NCI-H748 (cell line): ENCODE data around the gene SYCP1.
"Not testable (repeated sequence)": the region's sequence is repeated elsewhere in the genome, so short reads cannot be mapped to it uniquely, and the experiment has no call there.

ENCODE experiments used
- DNase-seq: peaks from one replicate; lab custom pipeline; 2025; ENCODE audit not compliant: unreplicated experiment; lab: John Stamatoyannopoulos, UW

SYCP1 gene

DNA sequence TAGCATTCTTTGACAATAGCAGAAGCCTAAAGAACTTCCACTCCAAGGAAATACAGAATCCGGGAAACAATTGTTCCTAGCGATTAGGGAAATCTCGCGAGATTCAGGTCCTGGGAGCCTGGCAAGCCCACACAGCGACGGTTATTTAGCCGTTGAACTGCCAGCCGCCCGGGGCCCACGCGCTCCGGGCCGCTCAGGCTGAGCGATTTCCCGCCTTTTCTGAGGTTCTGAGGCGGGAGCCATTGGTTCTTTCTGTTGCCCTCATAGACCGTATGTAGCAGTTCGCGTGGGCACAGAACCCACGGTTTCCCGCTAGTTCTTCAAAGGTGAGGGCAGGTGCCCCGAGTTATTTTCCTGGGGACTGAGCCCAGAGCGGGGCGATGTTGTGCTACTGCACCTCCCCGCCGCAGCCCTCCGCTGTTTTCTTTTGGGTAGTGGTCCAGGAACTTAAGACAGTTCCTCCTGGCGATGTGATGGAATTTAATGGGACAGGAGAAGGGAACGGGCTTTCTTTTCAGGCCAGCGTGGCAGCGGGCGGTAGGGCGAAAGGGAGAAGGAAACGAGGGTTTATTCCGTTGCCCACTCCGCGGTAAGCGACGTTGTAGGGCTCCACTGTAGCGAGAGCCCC, at the start of gene SYCP1:
Gene SYCP1, plus strand, starts transcription at position 171 of the 628 bp plus-strand sequence. CDS start 602 bp downstream, outside the sequence.
- DNase-seq: no peak

- no peak for DNase-seq
Observed at GRCh38 chr1:114819869-114820268, 34.8 kb upstream of the SYCP1 start.

GRCh38 chr1:114820392-114820791, 34.3 kb upstream of the SYCP1 start:
- DNase-seq: no peak

DNA sequence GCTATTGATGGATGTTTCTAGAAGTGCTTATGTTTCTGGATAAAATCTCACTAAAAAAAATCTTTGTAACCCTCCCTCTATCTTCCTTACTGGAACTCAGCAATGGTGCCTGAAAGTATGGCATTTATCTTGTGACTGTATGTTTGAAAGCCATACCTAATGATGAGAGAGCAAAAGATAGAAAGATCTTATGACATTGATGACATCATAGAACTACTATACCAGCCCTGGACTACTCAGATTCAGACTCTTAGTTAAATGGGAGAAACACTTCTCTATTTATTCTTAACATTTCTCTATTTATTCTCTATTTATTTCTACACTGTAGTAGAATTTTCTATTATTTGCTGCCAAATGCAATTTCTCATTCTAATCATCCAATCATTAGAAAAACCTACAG, 32.7 kb upstream of the SYCP1 start:
- no peak for DNase-seq

DNA sequence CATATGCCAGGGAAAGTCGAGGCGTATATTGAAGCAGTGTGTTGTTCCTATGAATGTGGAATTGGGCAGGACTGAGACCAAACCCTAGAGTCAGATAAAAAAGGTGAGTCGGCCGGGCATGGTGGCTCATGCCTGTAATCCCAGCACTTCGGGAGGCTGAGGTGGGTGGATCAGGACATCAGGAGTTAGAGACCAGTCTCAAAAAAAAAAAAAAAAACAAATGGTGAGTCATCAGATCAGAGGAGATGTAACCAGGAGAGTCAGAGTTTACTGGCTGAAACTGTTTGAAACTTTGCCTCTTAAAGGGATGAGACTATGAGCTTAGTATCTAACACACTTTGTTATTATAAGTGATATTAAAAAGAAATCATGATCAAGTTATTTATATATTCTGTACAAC, 26.4 kb upstream of the SYCP1 start:
- no peak for DNase-seq

GRCh38 chr1:114830075-114830474, 24.6 kb upstream of the SYCP1 start:
- DNase-seq: not testable (repeated sequence)

DNA sequence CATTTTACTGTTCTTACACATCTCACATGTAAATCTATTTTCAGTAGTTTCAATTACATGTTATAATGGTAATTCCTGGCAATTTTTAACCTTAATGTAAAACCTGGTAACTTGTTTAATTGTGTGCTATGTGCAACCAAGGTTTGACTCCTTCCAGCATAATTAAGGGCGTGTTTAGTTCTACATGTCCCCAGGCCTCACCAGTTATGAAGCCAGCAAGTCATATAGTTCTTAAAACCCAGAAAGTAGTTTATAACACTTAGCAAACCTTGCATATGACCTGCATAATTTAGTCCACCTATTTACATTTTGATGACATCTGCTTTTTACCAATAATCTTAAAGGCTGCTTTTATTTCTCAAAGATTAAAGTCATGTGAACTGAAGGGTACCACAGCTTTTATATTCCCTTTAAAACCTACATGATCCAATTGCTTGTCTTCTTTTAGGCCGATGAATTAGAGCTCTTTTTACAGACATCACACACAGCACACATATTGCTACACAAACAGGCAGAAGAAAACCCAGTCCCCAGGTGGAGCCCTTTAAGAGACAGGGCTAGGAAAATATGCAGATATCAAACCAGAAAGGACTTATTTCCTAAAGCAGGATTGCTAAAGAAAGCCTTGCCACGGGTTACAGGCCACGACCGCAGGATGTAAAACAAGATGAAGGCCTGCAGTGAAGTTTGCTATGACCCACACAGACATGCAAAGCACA, 23.2 kb upstream of the SYCP1 start:
- no peak for DNase-seq

DNA sequence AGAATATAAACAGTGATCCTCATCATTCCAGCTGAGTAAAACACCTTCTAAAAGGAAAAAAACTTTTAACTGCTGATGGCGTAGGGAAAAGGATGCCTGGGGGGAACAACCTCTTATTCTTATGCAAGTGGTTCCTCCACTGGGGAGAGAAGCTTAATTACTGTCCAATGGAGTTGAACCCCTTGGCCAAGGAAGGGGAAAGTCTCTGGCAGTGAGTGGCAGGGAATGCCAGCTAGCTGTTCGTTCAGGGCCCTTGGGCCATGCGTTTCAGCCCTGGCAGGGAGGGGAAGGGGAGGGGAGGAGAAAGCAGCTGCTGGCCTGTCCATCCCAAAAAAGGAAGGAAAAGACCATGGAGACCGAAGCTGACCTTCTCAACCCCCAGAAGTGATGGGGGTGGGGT, 22.6 kb upstream of the SYCP1 start:
- DNase-seq: no peak

DNA sequence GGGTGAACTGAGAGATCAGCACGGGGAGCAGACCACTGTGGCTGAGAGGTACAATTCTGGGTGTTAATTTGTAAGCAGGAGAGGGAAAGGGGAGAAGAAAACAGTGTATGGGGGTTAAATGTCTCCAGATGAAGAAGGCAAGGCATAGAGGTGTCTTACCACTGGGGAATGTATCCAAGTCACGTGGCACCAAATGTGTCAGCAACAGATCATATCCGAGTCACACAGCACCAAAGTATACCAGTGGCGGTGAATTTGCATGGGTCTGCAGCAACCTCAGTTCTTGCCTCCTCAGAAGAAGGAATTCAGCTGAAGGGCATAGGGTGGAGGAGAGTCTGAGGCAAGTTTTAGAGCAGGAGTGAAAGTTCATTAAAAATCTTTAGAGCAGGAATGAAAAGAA, 21.2 kb upstream of the SYCP1 start:
- no peak for DNase-seq

GRCh38 chr1:114844270-114844669, 10.4 kb upstream of the SYCP1 start:
- no peak for DNase-seq

GRCh38 chr1:114853584-114853983, 1.1 kb upstream of the SYCP1 start:
- DNase-seq: no peak

- no peak for DNase-seq
Observed at GRCh38 chr1:114861384-114861783, 6.7 kb downstream of the SYCP1 start.

DNA sequence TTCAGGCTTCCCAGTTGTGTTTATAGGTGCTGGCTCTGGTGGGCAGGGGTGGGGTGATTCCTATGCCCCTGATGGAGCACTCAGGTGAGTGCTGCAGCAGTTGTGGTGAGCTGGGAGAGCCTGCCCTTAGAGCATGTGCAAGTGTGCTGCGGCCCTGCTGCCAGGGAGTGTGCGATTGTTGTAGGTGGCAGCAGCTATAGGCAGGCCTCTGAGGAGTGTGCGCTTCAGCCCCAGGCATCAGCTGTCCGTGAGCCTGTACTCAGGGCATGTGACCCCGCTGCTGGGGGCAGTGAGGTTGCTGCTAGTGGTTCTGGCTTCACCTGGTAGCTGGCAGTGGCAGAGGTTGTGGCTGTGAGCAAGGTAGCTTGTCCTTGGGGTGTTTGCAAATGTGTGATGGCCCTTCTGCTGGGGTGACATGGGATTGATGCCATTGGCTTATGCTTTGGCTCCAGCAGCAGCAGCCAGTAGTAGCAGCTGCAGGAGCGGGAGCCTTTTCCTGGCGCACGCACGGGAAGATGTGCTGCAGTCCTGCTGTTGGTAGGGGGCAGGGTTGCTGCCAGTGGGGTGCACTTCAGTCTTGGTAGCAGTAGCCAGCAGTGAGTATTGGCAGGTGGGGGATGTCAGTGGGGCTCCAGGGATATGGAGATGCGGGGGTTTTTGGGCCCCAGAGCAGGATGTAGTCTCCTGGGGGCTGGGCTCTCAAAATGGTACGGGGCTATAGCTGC, 37.7 kb downstream of the SYCP1 start:
- no peak for DNase-seq

GRCh38 chr1:114896795-114897194, 42.1 kb downstream of the SYCP1 start:
- no peak for DNase-seq

DNA sequence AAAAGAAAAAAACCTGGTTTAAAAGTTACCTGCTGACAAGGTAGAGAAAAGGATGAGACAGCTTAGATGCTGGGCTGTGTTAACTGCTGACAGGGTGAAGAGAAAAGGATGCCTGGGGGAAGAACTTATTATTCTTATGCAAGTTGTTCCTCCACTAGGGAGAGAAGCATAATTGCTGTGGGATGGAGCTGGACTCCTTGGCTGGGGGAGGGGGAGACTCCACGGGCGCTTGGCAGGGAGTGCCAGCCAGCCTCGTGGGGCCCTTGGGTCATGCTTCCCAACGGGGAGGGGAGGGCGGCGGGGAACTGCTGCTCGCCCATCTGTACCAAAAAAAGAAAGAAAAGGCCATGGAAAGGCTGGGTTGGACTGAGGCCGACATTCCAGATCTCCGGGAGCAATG, 47.2 kb downstream of the SYCP1 start:
- no peak for DNase-seq

DNA sequence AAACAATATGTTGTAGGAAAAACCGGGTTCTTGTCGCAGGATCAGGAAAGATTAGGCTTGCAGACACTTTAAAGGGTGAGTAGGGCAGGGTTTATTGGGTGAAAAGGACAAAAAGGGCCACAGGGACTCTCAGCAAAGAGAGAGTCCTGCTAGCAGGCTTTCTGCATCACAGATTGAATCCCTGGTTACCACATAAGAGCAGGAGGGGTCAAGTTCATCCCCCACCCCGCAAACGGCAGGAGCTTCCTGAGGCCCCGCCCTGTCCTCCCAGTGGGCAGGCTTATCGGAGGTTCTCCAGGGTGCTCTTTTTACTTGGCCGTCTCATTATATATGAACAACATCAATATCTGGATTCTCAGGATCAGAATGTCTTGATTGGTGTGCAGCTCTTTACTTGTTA, 47.7 kb downstream of the SYCP1 start:
- no peak for DNase-seq

DNA sequence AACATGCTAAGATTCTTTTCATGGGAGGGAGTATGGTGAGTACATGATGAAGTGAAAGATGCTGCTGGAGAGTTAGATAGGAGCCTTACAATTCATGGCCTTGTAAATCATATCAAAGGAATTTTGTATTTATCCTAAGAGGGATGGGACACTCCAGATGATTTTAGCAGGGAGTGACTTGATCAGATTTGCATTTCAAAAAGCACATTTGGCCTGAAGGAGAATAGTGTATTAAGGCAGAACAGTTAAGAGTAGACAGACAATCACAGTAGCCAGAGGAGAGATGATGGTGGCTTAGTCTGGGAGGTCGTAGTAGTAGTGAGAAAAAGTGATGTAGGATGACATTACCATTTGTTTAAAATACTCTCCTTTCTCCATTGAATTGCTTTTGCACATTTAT, 48.8 kb downstream of the SYCP1 start:
- DNase-seq: no peak

DNA sequence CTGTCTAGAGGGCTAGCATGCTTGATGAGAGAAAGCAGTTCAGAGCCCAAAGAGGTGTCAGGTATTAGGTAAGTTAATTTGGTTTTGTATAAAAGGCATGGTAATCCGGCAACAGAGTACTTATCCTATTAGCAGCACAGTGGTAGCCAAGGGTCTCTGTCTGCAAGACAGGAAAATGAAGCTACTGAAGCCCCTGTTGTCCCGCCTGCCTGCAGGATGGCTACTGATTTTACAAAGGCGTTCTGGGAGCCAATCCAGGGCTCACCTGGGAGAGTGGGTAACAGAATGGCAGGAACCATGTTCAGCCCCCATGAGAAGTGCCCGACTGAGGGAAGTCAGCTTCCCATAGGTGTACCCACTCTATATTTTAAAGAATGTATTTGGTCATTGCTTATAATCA, 61.1 kb downstream of the SYCP1 start:
- not testable (repeated sequence) for DNase-seq

- DNase-seq: no peak
Observed at GRCh38 chr1:114926607-114927006, 71.9 kb downstream of the SYCP1 start.

- DNase-seq: no peak
Observed at GRCh38 chr1:114927401-114927800, 72.7 kb downstream of the SYCP1 start.

DNA sequence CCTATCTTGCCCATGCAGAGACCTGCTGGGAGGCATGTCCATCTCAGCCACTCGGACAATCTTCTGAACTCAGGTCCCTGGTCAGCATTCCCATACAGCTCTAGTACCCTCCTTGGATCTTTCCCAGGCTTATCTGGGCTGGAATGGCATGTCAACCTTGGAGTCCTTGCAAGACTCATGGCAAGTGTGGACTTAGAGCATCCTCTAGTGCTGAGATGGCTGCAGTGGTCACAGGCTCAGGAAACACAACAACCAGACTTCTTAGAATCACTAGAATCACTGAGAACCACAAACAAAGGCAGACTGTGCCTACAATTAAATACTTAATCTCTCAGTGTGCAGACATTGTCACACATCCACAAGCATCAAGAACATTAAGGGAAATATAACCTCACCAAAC, 101.9 kb downstream of the SYCP1 start:
- peak; percentile 2 for DNase-seq

DNA sequence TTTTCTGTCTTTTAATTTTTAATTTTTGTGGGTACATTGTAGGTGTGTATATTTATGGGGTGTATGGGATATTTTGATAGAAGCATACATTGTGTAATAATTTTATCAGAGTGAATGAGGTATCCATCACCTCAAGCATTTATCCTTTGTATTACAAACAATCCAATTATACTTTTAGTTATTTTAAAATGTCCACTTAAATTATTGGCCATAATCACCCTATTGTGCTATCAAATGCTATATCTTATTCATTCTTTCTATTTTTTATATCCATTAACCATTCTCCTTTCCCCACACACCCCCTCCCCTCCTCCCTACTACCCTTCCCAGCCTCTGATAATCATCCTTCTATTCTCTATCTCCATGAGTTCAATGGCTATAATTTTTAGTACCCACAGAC, 104.8 kb downstream of the SYCP1 start:
- no peak for DNase-seq
